Transverse colon (tissue), 3 donors: Measurements from ENCODE around the gene GAPVD1.
"Not testable (repeated sequence)": the region's sequence is repeated elsewhere in the genome, so short reads cannot be mapped to it uniquely, and the experiment has no call there.

Source experiments
- CTCF ChIP-seq, 5 experiments: fragments of 200-600 bp in 3 of 5; fragments of 450-650 bp in 2 of 5; sonication (generic) in 3 of 5; IDR thresholded peaks; 1 replicate in 2 of 5; 2 replicates in 3 of 5; pipeline ENCODE4 v1.5.1; 2016 to 2017; ENCODE audit warnings: antibody characterized with exemption in 5 of 5, inconsistent platforms in 3 of 5, mild to moderate bottlenecking in 2 of 5, moderate library complexity in 1 of 5
- POLR2A ChIP-seq: fragments of 450-650 bp; IDR thresholded peaks from one replicate; pipeline ENCODE4 v1.6.1; 2016; ENCODE audit warnings: antibody characterized with exemption, mild to moderate bottlenecking, moderate library complexity

GRCh38 chr9:125234099-125234498, 27.5 kb upstream of the GAPVD1 start:
- not testable (repeated sequence) for TF ChIP-seq CTCF (IDR thresholded peaks at IDR 0.05); POLR2A
